Keratinocyte (primary cell): ENCODE data around the gene HIPK4. TPM values are rescaled to one million over a fixed set of nuclear protein-coding genes. Genes with fewer than 3 reads are reported as not detected.

Experiments
- DNase-seq: peaks from one replicate; pipeline ENCODE4 v3.0.0-alpha.2; 2011; ENCODE audit warnings: low read depth, missing footprints, low spot score
- FAIRE-seq: peaks from 2 replicates; lab custom pipeline; 2011; peaks lifted over from hg19 to GRCh38; lab: Jason Lieb, UNC
- H2AFZ ChIP-seq: 2 replicates; pipeline ENCODE4 v1.6.0; 2012; ENCODE audit warnings: low read length, control low read depth, inconsistent platforms; ENCODE audit not compliant: control insufficient read depth
- H3K27ac ChIP-seq: 2 replicates; pipeline ENCODE4 v1.5.1; 2011; ENCODE audit warnings: low read length; ENCODE audit not compliant: control insufficient read depth, insufficient read depth
- H3K27me3 ChIP-seq: 3 replicates; pipeline ENCODE4 v1.6.0; 2011; ENCODE audit warnings: low read length; ENCODE audit not compliant: control insufficient read depth, insufficient read depth; ENCODE audit errors: extremely low read depth
- H3K36me3 ChIP-seq, 2 experiments: 2 replicates in 1 of 2; 3 replicates in 1 of 2; pipeline ENCODE4 v1.5.1; 2011; ENCODE audit warnings: low read length in 2 of 2, mild to moderate bottlenecking in 1 of 2; ENCODE audit not compliant: control insufficient read depth in 2 of 2, insufficient read depth in 2 of 2; ENCODE audit errors: extremely low read depth in 1 of 2
- H3K4me1 ChIP-seq: 3 replicates; pipeline ENCODE4 v1.5.1; 2011; ENCODE audit warnings: low read length; ENCODE audit not compliant: control insufficient read depth, insufficient read depth; ENCODE audit errors: extremely low read depth
- H3K4me2 ChIP-seq: 3 replicates; pipeline ENCODE4 v1.6.0; 2011; ENCODE audit warnings: low read depth, low read length; ENCODE audit not compliant: control insufficient read depth, insufficient read depth; ENCODE audit errors: extremely low read depth
- H3K4me3 ChIP-seq, 3 experiments: fragments of 200-600 bp in 1 of 3; sonication (generic) in 1 of 3; 2 replicates in 2 of 3; 3 replicates in 1 of 3; pipeline ENCODE4 v1.5.1; 2011 to 2016; ENCODE audit warnings: low read length in 3 of 3, mild to moderate bottlenecking in 3 of 3, control low read depth in 2 of 3, inconsistent platforms in 1 of 3, low read depth in 1 of 3, mixed read lengths in 1 of 3, mixed run types in 1 of 3, moderate library complexity in 1 of 3; ENCODE audit not compliant: control insufficient read depth in 2 of 3, insufficient read depth in 2 of 3; ENCODE audit errors: extremely low read depth in 1 of 3
- H3K79me2 ChIP-seq: 2 replicates; pipeline ENCODE4 v1.6.0; 2012; ENCODE audit warnings: low read length; ENCODE audit not compliant: control insufficient read depth, insufficient read depth
- H3K9ac ChIP-seq: 3 replicates; pipeline ENCODE4 v1.6.0; 2011; ENCODE audit warnings: low read length; ENCODE audit not compliant: control insufficient read depth, insufficient read depth; ENCODE audit errors: extremely low read depth
- H3K9me1 ChIP-seq: 3 replicates; pipeline ENCODE4 v1.6.0; 2011; ENCODE audit warnings: low read length; ENCODE audit not compliant: control insufficient read depth, insufficient read depth; ENCODE audit errors: extremely low read depth
- H3K9me3 ChIP-seq: 2 replicates; pipeline ENCODE4 v1.5.1; 2012; ENCODE audit warnings: low read depth, low read length; ENCODE audit not compliant: control insufficient read depth
- H4K20me1 ChIP-seq: 3 replicates; pipeline ENCODE4 v1.6.0; 2011; ENCODE audit warnings: low read length; ENCODE audit not compliant: control insufficient read depth, insufficient read depth; ENCODE audit errors: extremely low read depth
- CTCF ChIP-seq, 3 experiments: IDR thresholded peaks in 1 of 3; conservative IDR thresholded peaks in 1 of 3; optimal IDR thresholded peaks in 1 of 3; 2 replicates in 2 of 3; 3 replicates in 1 of 3; pipeline versions ENCODE3 to v1.5.1; 2011; ENCODE audit warnings: low read length in 3 of 3, mild to moderate bottlenecking in 3 of 3, moderate library complexity in 2 of 3, control low read depth in 1 of 3, inconsistent platforms in 1 of 3; ENCODE audit not compliant: insufficient read depth in 2 of 3; ENCODE audit errors: extremely low read depth in 1 of 3
- EZH2 ChIP-seq: IDR thresholded peaks from one replicate; pipeline ENCODE4 v1.6.1; 2012; ENCODE audit warnings: inconsistent platforms, mild to moderate bottlenecking, low read length, moderate library complexity
- dilution Hi-C: fragments of 300-500 bp; cut with MboI; formaldehyde crosslinking; loops from one replicate; pipeline ENCODE4 v1.7.0; 2020; ENCODE audit warnings: low sequenced_read_pairs; ENCODE audit not compliant: extremely low pct_ligation_motif_present
- polyA plus RNA-seq, 5 experiments: library from polyadenylated mRNA; depleted of rRNA in 3 of 5; stranded (reverse) in 3 of 5; stranded (forward) in 1 of 5; unstranded in 1 of 5; fragments of >200 nt; gene quantifications; 1 replicate in 1 of 5; 2 replicates in 3 of 5; 3 replicates in 1 of 5; pipeline versions ENCODE4 v1.2.1 to v1.2.3, GENCODE V29; 2011 to 2012; ENCODE audit warnings: missing spikeins in 2 of 5, low read depth in 1 of 5, low replicate concordance in 1 of 5

The HIPK4 gene
- polyA plus RNA-seq, 1 donor (not counting 4 experiments of a cell fraction or from before 2014, with no cell fraction given) = 0.03 TPM

DNA sequence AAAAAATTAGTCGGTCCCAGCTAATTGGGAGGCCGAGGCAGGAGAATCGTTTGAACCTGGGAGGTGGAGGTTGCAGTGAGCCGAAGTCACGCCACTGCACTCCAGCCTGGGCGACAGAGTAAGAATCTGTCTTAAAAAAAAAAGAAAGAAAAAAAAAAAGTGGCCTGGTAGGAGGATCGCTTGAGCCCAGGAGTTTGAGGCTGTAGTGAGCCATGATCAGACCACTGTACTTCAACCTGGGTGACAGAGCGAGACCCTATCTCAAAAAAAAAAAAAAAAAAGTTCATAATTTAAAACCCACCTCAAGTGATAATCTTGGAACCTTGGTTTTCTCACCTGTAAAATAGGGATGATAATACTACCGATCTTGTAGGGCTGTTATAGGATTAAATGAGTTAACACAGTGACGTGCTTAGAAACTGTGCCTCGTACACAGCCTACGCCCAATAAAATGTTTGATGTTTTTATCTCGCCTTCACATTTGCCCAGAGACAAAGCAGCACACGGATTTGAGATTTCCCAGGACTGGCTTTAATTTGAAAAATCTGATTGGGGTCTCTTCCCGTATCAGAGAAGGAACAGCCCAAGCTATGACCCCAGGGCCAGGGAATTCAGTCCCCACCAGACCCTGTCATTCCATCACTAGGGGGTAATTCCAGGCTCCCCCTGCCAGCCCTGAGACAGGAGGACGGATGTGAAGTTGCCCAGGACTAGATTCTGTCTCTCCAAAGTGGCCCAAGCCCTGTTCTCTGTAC, 32.2 kb upstream of the HIPK4 start:
- dilution Hi-C loops = no loop called here
- H3K27ac ChIP-seq = peak overlapping the region; percentile 90

DNA sequence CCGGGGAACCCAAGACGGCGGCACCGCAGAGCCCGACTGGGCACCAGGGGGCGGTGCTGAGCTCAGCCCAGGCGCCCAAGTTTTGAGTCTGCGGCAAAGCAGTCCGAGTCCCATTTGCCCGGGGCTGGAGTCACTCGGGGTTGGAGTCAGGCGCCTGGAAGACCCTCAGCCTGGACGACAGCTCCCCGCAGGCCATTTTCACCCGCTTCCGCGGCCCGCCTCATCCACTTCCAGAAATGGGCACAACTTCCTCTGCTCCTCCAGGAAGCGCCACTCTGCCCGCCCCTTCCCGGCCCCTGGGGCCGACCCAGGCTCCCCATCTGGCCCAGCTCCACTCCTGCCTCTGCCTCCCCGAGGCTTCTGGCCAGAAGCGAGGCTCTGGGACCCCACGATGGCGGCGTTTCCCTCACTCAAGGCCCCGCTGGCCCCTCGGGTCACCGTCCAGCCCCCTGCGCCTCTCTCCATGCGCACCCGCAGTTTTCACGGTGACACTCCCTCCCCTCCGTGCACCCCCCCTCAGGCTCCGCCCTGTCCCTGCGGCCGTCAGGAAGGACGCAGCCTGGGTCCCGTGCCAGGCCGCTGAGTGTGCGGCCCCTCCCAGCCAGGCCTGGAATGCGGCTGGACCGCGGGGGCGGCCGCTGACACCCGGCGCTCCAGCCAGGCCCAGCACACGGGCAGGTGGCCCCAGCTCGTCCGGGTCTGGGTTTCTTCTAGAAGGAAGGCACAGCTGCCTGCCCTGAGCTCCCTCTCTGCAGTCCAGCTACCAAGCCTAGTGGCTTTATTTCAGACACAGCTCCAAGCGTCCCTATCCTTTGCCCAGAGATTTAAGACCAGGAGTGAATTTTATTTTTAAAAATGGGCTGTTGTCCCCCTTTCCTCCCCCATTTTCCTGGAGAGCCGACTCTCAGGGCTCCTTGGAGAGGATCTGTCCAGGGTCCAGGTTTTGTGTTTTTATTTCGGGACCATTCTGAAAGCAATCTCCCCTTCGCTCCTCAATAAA, 31.1 kb upstream of the HIPK4 start:
- H3K79me2 ChIP-seq = peaks cover 28% of the 10 kb centered on the region
- dilution Hi-C loops = no loop called here
- H3K27me3 ChIP-seq = no peaks in the 10 kb centered on the region
- peak overlapping the region; percentile 85 for H2AFZ ChIP-seq
- peak overlapping the region; percentile 86 for H3K9ac ChIP-seq
- peak overlapping the region; percentile 90 for H3K27ac ChIP-seq
- no peaks in the 10 kb centered on the region for H3K9me3 ChIP-seq
- peaks cover 0 to 6% of the 10 kb centered on the region in 2 experiments for H3K36me3 ChIP-seq
- H4K20me1 ChIP-seq = no peaks in the 10 kb centered on the region
- DNase-seq = no peak
- FAIRE-seq = no peak
- TF ChIP-seq CTCF (optimal IDR thresholded peaks at IDR 0.05 in 1 of 3, IDR thresholded peaks at IDR 0.05 in 1 of 3, conservative IDR thresholded peaks at IDR 0.05 in 1 of 3; ENCODE audit: extremely low read depth in 1 of 3, insufficient read depth in 2 of 3, low read length in 3 of 3) = peak; percentile 75 to 99 (median 80)
- no peak for TF ChIP-seq EZH2
- no peaks in the 10 kb centered on the region for H3K9me1 ChIP-seq
- peak overlapping the region; percentile 96 for H3K4me2 ChIP-seq
- H3K4me3 ChIP-seq = peak overlapping the region; percentile 46 to 77 (median 75)
- peaks cover 10% of the 10 kb centered on the region for H3K4me1 ChIP-seq

More for the DNA sequence above, 32.2 kb upstream of the HIPK4 start:
- Histone ChIP-seq H3K9me3 (no peaks in the 10 kb centered on the region), H3K9ac (peak overlapping the region; percentile 86), H2AFZ (no peak overlapping the region), H3K79me2 (peaks cover 28% of the 10 kb centered on the region), H3K4me3 (no peak overlapping the region), H3K36me3 (peaks cover 0 to 6% of the 10 kb centered on the region in 2 experiments), H3K4me2 (peak overlapping the region; percentile 96), H4K20me1 (no peaks in the 10 kb centered on the region), H3K4me1 (peaks cover 7% of the 10 kb centered on the region), H3K9me1 (no peaks in the 10 kb centered on the region), H3K27me3 (no peaks in the 10 kb centered on the region)
- FAIRE-seq (no peak), DNase-seq (no peak)
- TF ChIP-seq EZH2 = no peak
- TF ChIP-seq CTCF (optimal IDR thresholded peaks at IDR 0.05 in 1 of 3, IDR thresholded peaks at IDR 0.05 in 1 of 3, conservative IDR thresholded peaks at IDR 0.05 in 1 of 3; ENCODE audit: extremely low read depth in 1 of 3, insufficient read depth in 2 of 3, low read length in 3 of 3) = no peak
